K562 treated with DMSO at 1 percent for 4 hours (cell line): ENCODE measurements around the gene ABCB8. TPM values are rescaled to one million over a fixed set of nuclear protein-coding genes. Genes with fewer than 3 reads are reported as not detected.

Experiments
- total RNA-seq: library from RNA; unstranded; fragments of 300-600 nt; gene quantifications from 2 replicates; pipeline ENCODE4 v1.2.3, GENCODE V29; 2022; ENCODE audit not compliant: insufficient read depth

The ABCB8 gene
- 38.5 and 41.9 TPM in 2 replicates for total RNA-seq

DNA sequence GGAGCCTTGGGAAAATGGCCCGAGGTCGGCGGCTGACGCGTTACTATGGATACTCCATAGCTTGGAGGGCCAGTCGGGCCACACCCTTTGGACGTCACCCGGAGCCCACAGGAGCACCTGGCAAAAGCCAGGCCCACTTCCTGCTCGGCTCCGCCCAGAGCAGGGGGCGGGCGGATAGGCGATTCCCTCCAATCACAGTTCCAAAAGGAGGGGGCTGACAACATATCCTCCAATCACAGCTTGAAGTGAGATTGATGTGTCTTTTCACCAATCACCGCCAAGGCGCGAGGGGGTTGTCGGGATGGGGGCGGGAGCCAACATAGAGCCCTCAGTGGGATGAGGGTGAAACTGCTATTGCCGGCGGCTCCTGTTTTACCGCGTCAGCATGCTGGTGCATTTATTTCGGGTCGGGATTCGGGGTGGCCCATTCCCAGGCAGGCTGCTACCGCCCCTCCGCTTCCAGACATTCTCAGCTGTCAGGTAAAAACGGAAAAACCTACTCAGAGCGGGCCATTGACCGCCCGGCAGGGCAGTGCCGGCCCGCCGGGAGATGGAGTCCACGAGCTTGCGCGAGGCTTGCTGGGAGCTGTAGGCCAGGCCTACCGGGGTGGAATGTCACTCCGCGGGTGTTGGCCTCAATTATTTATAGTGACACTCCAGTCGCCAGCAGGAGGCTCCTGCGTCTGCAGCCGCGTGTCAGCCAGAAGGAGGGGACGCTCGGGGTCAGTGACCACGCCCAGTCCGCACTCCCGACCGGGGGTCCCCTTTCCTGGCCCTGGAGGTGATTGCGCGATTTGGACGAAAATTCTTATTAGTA, at the start of gene ABCB8:
Gene ABCB8 (plus strand): TSS at position 320 of the 817 bp plus-strand sequence. CDS start 66 bp downstream, at position 386.

DNA sequence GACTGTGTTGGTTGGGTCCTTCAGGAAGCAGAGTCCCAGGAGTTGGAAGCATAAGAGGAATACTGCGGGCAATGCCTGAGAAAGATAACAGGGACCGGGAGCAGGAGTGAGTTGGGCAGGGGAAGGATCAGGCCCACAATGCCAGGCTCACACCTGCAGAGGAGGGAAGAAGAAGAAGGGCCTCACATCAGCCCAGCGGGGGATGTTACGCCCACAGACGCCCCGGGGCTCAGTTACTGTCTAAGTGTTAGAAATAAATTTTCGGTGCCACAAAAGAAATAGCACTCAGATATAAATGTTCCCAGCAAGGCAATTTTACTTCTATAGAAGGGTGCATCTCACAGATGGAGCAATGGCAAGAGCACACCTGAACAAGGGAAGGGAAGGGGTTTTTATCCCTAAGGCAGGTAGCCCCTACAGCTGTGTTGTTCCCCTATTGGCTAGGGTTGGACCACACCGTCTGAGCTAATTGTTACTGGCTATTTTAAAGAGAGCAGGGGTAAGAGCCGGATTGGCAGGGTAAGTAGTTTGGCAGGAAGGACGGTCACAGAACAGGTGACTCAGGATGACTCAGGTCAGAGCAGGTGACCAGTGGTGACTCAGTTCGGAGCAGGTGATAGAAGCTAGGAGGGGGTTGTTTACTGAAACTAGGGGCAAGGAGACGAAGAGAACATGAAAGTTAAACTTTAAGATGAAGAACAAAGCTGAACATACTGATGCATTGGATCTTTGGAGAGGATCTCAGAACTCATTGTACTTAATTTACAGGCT, 37.6 kb upstream of the ABCB8 start, which contains the start of gene NOS3:
Gene NOS3 (plus strand): TSS at position 602 of the 771 bp plus-strand sequence. CDS start 2,787 bp downstream, outside the sequence.

DNA sequence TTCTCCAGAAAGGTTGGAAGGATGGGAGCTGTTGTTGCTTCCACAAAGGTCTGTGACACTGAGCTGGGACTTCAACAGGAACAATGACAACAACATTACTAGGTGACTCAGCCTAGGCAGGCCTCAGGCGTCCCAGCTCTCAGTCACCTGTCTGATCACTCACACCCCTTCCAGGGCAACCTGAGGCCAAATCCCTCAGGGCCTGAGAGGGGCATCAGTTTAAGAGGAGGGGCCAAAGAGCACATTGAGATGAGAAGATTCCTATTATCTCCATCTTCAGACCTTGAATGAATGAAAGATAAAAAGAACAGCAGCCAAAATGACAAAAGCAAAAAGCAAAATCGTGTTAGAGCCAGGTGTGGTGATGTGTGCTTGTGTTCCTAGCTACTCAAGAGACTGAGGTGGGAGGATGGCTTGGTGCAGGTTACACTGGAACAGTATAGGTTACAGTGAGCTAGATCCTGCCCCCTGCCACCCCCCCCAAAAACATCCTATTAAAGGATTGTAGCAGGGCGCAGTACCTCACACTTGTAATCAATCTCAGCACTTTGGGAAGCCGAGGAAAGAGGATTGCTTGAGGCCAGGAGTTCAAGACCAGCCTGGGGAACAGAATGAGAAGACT, 3.7 kb upstream of the ABCB8 start, which contains the start of gene ATG9B:
Gene ATG9B (minus strand): TSS at position 60 of the 622 bp plus-strand sequence. CDS start 71 bp downstream, outside the sequence.

DNA sequence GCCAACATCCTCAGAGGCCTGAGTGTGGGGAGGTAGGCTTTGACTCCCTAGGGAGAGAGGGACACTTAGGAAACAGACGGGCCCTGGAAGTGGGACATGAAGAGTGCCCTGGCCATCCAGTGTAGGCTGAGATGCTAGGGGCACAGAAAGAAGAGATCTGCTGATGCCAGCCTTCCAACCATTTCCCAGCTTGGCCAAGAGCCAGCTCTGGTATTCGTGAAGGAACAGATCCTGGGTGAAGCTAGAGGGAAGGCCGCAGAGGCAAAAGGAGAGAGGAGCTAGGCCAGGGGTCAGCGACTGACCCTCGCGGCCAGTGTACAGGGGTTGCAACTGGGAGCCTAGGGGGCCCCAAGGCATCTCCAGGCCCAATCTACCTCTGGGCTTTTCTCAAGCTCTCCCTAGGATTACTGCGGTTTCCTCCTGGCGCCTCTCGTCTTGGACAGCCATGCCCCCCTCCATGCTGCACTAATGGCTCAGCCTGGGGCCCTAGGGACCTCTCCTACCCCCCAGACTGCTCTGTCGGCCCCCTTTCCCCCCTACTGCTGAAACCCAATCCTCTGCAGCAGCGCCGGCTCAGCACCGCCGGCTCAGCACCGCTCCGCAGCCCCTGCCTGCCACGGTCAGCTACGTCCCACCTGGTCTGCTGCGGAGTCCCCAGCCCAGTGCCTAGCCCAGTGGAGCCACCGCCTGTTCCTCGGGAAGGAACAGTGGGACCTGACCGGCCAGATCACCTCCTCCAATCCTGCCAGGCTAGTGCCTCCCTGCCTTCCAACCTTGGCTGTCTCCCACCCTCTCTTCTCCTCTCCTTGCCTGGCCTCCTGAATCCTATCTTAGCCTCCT, 19.9 kb downstream of the ABCB8 start, which contains the start of gene ASIC3:
Gene ASIC3 (plus strand): TSS at position 556 of the 840 bp plus-strand sequence. CDS start 355 bp downstream, outside the sequence.

DNA sequence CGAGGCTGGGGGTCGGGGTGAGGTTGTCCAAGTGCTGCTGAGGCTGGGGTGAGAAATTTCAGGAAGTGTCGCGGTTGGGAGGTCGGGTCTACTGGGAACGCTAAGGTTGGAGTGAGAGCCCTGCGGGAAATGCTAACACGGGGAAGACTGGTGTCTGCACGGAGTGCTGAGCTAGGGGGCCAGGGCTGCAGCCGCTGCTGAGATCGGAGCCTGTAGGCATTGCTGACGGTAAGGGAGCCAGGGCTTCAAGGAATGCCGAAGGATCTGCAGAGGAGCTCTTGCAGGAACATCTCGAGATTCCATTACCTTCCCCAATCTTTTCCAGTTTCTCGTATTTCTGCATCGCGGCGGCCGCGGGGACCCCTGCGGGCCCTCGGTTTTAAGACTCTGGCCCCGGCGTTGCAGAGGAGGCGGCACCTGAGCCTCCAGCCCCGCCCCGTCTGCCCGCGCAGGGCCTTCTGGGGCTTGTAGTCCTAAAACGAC, 29.3 kb downstream of the ABCB8 start, which contains the start of gene CDK5:
Gene CDK5 (minus strand): TSS at position 392 of the 483 bp plus-strand sequence. CDS start 49 bp downstream, at position 343.

DNA sequence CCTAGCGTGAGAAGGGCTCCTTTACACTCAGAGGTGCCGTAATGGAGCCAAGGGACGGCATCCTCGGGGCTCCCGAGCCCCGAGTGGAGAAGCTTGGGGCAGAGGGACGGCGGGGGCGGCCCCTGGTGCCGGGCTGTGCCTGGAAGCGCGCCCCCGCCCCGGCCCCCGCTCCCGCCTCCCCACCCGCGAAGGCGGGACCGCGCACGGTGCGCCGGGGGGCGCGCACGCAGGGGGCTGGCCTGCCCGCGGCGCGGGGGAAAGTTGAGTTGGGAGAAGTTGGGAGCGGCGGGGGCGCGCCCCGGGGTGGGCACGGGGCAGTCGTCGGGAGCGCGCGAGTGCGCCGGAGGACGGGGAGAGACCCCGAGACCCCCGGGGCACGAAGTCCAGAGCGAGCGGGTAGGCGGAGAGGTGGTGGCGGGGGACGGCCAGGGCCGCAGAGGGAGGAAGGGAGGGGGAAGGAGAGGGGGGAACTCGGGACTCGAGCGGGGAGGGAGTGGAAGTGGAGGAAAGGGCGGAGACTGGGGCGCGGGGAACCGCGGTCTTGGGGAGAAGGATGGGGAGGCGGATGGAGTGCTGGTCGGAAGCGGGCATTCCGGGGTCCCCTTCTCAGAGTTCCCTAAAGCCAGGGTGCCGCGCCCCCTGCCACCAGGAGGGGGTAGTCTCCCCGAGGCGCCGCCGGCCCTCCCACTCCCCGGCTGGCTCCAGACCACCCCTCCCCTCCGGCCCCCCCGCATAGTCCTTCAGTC, 31.3 kb downstream of the ABCB8 start, which contains the start of gene SLC4A2:
Gene SLC4A2 (plus strand): TSS at position 223 of the 746 bp plus-strand sequence. CDS start 2,399 bp downstream, outside the sequence.

DNA sequence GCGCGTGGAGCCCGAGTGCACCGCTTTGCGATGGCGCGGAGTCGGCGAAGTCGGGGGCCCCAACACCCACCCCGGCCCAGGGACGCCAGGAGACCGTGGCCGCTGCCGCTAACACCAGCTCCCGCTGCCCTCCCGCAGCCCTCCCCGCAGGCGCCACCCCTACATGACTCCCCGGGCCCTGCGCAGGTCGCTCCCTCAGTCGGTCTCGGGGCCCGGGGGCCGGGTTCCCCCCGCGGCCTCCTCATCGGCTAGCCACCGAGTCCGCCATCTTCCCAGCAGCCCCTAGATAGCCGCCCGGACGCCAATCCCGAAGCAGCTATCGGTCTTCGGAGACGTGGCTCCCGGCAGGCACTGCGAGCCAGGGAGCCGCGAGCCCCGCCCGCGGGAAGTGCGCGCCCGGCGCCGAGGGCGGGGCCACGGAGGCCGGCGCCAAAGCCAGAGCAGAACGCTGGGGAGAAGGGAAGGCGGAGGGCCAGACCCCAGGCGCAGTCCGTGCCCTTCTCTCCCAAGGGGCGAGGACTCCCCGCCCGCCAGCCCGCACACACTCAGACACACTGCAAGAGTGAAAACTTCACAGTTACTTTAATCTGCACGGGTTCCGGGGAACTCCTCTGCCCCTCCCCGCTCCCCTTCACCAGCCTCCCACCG, 52.4 kb downstream of the ABCB8 start, which contains the start of gene FASTK:
Gene FASTK (minus strand): TSS at position 288 of the 648 bp plus-strand sequence. CDS start 43 bp downstream, at position 245.

DNA sequence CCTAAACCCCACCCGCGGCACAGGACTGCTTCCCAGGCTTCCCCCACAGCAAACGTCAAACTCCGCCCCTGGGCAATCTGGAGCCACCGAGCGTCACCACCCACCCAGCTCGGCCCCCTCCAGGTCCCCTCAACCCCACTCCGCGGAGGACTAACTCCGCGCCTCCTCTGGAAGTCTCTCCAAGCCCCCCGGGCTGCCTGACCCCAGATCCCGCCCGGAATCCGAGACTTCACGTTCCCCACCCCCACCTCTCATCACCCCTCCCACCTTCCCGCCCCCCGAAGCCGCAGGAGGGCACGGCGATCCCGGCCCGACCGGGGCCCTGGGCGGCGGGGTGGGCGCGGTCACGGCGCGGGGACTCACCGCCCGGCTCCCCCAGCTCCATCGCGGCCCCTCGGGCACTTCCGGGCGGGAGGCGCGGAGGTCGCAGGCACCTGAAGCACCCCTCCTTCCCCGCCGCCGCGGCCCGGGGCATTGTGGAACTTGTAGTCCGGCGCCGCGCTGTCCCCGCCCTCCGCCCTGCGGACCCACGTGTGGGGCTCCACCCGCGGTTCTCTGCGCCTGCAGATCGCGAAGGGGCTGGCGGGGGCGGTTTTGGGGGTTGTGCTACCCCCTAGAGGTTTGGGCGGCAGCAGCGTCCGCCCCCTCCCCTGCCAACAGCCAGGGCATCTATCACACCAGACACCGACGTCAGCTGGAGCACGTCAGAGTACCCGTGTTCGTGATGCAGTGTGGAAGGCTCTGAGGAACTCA, 55.0 kb downstream of the ABCB8 start, which contains the start of gene TMUB1:
Gene TMUB1 (minus strand): TSS at position 423 of the 753 bp plus-strand sequence. CDS start 930 bp downstream, outside the sequence.

DNA sequence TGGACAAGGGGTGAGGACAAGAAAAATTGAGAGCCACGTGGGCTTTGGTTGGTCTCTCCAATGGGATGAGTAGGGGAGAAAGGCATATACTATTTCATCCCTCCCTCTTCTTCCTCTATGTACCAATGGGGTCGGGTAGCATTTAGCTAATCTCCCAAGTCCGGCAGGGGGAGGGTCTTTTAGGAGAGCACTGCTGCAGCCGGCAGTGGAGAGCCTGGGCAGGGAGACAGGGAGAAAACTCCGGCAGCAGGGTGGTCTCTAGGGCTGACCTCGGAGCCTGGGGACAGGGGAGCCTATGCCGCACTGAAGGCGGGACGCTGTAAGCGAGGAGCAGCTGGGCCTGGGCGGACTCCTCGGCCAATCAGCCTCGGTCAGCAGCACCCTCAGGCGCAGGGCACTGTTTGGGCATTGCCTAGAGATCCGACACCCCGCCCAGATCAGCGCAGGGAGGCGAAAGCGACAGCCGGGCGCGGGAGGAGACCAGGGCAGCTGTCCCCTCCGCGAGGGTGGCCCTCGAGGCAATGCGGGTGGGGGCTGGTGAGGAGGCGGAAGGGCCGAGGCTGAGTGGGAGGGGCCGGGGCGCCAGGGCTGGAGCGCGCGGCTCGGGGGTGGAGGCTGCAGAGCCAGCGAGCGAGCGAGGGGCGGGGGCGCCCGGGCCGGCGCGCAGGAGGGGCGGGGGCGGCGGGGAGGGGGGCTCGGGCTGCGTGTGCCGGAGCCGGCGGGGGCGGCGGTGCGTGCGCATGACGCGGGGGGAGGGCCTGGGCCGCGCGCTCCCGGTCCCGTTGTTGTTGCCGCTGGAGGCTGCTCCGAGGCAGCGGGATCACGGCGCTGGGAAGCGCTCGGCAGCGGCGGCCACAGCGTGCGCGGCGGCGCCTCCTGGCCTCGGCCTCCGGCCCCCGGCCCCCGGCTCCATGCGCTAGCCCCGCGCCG, 57.7 kb downstream of the ABCB8 start, which contains the start of gene AGAP3:
Gene AGAP3 (plus strand): TSS at position 785 of the 930 bp plus-strand sequence. CDS start 267 bp downstream, outside the sequence.

Other genes with a start within 250 kb of the ABCB8 start
- gene TMEM176B, start 228.1 kb upstream of the ABCB8 start, total RNA-seq = 1.2 TPM in 1 of 2 replicates, not detected in the other
- 0.84 and 1.2 TPM in 2 replicates for gene TMEM176A, start 227.7 kb upstream of the ABCB8 start, total RNA-seq
- not detected in 2 replicates for gene AOC1, start 175.9 kb upstream of the ABCB8 start, total RNA-seq
- 237 and 415 TPM in 2 replicates for gene KCNH2, start 50.1 kb upstream of the ABCB8 start, total RNA-seq
- 52.5 and 62.3 TPM in 2 replicates for gene NOS3, start 37.4 kb upstream of the ABCB8 start, total RNA-seq
- gene ATG9B, start 4.0 kb upstream of the ABCB8 start, total RNA-seq = 2.0 TPM in 1 of 2 replicates, not detected in the other
- 6.6 and 9.8 TPM in 2 replicates for gene ASIC3, start 20.1 kb downstream of the ABCB8 start, total RNA-seq
- 40.4 and 43.9 TPM in 2 replicates for gene CDK5, start 29.4 kb downstream of the ABCB8 start, total RNA-seq
- gene SLC4A2, start 31.1 kb downstream of the ABCB8 start, total RNA-seq = 296 and 338 TPM in 2 replicates
- gene FASTK, start 52.4 kb downstream of the ABCB8 start, total RNA-seq = 110 and 123 TPM in 2 replicates
- gene TMUB1, start 55.0 kb downstream of the ABCB8 start, total RNA-seq = 233 and 285 TPM in 2 replicates
- gene AGAP3, start 58.0 kb downstream of the ABCB8 start, total RNA-seq = 62.0 and 96.8 TPM in 2 replicates
- gene GBX1, start 139.2 kb downstream of the ABCB8 start, total RNA-seq = not detected in 2 replicates
- not detected in 2 replicates for gene ASB10, start 158.8 kb downstream of the ABCB8 start, total RNA-seq
- gene H2BK1, start 182.0 kb downstream of the ABCB8 start, total RNA-seq = not detected in 2 replicates
- 42.8 and 52.5 TPM in 2 replicates for gene ABCF2, start 198.8 kb downstream of the ABCB8 start, total RNA-seq
- 36.8 and 52.9 TPM in 2 replicates for gene CHPF2, start 204.0 kb downstream of the ABCB8 start, total RNA-seq
- 4.3 and 5.3 TPM in 2 replicates for gene SMARCD3, start 220.2 kb downstream of the ABCB8 start, total RNA-seq